Measurements from ENCODE around the gene LRRC75A.

LRRC75A gene

GRCh38 chr17:16507918-16508533 is 16.0 kb upstream of the LRRC75A start:
- H3K27ac ChIP-seq: no peak overlapping the region
- no peak for TF ChIP-seq CTCF (conservative IDR thresholded peaks at IDR 0.05)

GRCh38 chr17:16506188-16506587 is 14.2 kb upstream of the LRRC75A start:
- H3K27ac ChIP-seq: no peak overlapping the region
- no peak for TF ChIP-seq CTCF (conservative IDR thresholded peaks at IDR 0.05)

- no peak for TF ChIP-seq CTCF (conservative IDR thresholded peaks at IDR 0.05)
- no peak overlapping the region for H3K27ac ChIP-seq
Measured at GRCh38 chr17:16504984-16505383, 13.0 kb upstream of the LRRC75A start.

- TF ChIP-seq CTCF (conservative IDR thresholded peaks at IDR 0.05): no peak
- no peak overlapping the region for H3K27ac ChIP-seq
Measured at GRCh38 chr17:16496820-16497489, 5.0 kb upstream of the LRRC75A start.

GRCh38 chr17:16495980-16496819 is 4.2 kb upstream of the LRRC75A start:
- TF ChIP-seq CTCF (conservative IDR thresholded peaks at IDR 0.05): no peak

GRCh38 chr17:16495561-16495960 is 3.6 kb upstream of the LRRC75A start:
- no peak overlapping the region for H3K27ac ChIP-seq

More at GRCh38 chr17:16495980-16496819, 4.2 kb upstream of the LRRC75A start:
- no peak overlapping the region for H3K27ac ChIP-seq

More at GRCh38 chr17:16495561-16495960, 3.6 kb upstream of the LRRC75A start:
- no peak for TF ChIP-seq CTCF (conservative IDR thresholded peaks at IDR 0.05)
